Ishikawa (cell line): ENCODE data around the gene B3GALNT1.

Experiments used
- CEBPB ChIP-seq: IDR thresholded peaks from 2 replicates; pipeline ENCODE4 v1.6.1; 2012
- CREB1 ChIP-seq: IDR thresholded peaks from 2 replicates; pipeline ENCODE4 v1.6.1; 2012; ENCODE audit warnings: low read depth
- EGR1 ChIP-seq: IDR thresholded peaks from 2 replicates; pipeline ENCODE4 v1.6.1; 2012
- EP300 ChIP-seq: IDR thresholded peaks from 2 replicates; pipeline ENCODE4 v1.6.1; 2012; ENCODE audit warnings: borderline replicate concordance
- FOXM1 ChIP-seq: IDR thresholded peaks from 2 replicates; pipeline ENCODE4 v1.6.1; 2012; ENCODE audit warnings: low read depth, borderline replicate concordance
- NFIC ChIP-seq: IDR thresholded peaks from 2 replicates; pipeline ENCODE4 v1.6.1; 2012
- RAD21 ChIP-seq: IDR thresholded peaks from 2 replicates; pipeline ENCODE4 v1.6.1; 2012; ENCODE audit warnings: low read depth
- TAF1 ChIP-seq: IDR thresholded peaks from 2 replicates; pipeline ENCODE4 v1.6.1; 2012; ENCODE audit warnings: low read depth, mild to moderate bottlenecking
- TCF12 ChIP-seq: IDR thresholded peaks from 2 replicates; pipeline ENCODE4 v1.6.1; 2012; ENCODE audit warnings: low read depth
- TEAD4 ChIP-seq: IDR thresholded peaks from 2 replicates; pipeline ENCODE4 v1.6.1; 2012
- YY1 ChIP-seq: IDR thresholded peaks from 2 replicates; pipeline ENCODE4 v1.6.1; 2012; ENCODE audit warnings: low read depth
- ZBTB7A ChIP-seq: IDR thresholded peaks from 2 replicates; pipeline ENCODE4 v1.6.1; 2012; ENCODE audit warnings: low read depth
- TF ChIP-seq, protein P1 (sequence below): IDR thresholded peaks from 2 replicates; pipeline ENCODE4 v1.6.1; 2012
- TF ChIP-seq, protein P2 (sequence below): IDR thresholded peaks from 2 replicates; pipeline ENCODE4 v1.6.1; 2012
- TF ChIP-seq, protein P3 (sequence below): IDR thresholded peaks from 2 replicates; pipeline ENCODE4 v1.6.1; 2012; ENCODE audit warnings: low read depth, mild to moderate bottlenecking

The B3GALNT1 gene

DNA sequence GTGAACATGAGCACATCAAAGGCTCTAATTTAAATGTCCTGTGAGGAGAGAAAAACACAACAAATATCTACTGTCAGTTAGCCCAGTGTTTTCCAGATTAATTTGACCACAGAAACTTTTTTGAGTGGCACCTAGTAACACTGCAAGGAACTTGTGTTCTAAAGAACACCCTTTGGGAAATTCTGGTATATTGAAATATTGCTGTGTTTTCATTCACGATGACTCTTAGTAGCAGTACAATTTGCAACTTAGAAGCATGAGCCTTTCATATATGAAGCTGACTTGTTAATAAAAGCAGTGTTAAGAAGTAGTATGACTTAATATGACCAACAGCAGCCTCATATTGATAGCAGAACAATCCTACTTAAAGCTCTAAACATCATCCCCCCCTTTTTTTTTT lies 32.0 kb downstream of the B3GALNT1 start:
- TF ChIP-seq, protein P1, sequence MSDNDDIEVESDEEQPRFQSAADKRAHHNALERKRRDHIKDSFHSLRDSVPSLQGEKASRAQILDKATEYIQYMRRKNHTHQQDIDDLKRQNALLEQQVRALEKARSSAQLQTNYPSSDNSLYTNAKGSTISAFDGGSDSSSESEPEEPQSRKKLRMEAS = no peak
- TF ChIP-seq, protein P2, sequence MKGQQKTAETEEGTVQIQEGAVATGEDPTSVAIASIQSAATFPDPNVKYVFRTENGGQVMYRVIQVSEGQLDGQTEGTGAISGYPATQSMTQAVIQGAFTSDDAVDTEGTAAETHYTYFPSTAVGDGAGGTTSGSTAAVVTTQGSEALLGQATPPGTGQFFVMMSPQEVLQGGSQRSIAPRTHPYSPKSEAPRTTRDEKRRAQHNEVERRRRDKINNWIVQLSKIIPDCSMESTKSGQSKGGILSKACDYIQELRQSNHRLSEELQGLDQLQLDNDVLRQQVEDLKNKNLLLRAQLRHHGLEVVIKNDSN = no peak
- no peak for TF ChIP-seq NFIC
- TF ChIP-seq, protein P3, sequence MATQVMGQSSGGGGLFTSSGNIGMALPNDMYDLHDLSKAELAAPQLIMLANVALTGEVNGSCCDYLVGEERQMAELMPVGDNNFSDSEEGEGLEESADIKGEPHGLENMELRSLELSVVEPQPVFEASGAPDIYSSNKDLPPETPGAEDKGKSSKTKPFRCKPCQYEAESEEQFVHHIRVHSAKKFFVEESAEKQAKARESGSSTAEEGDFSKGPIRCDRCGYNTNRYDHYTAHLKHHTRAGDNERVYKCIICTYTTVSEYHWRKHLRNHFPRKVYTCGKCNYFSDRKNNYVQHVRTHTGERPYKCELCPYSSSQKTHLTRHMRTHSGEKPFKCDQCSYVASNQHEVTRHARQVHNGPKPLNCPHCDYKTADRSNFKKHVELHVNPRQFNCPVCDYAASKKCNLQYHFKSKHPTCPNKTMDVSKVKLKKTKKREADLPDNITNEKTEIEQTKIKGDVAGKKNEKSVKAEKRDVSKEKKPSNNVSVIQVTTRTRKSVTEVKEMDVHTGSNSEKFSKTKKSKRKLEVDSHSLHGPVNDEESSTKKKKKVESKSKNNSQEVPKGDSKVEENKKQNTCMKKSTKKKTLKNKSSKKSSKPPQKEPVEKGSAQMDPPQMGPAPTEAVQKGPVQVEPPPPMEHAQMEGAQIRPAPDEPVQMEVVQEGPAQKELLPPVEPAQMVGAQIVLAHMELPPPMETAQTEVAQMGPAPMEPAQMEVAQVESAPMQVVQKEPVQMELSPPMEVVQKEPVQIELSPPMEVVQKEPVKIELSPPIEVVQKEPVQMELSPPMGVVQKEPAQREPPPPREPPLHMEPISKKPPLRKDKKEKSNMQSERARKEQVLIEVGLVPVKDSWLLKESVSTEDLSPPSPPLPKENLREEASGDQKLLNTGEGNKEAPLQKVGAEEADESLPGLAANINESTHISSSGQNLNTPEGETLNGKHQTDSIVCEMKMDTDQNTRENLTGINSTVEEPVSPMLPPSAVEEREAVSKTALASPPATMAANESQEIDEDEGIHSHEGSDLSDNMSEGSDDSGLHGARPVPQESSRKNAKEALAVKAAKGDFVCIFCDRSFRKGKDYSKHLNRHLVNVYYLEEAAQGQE = no peak
- no peak for TF ChIP-seq EGR1
- no peak for TF ChIP-seq FOXM1
- TF ChIP-seq CREB1 = no peak
- TF ChIP-seq TAF1 = no peak
- TF ChIP-seq ZBTB7A = no peak
- no peak for TF ChIP-seq TCF12
- no peak for TF ChIP-seq EP300
- TF ChIP-seq YY1 = no peak
- TF ChIP-seq TEAD4 = no peak

DNA sequence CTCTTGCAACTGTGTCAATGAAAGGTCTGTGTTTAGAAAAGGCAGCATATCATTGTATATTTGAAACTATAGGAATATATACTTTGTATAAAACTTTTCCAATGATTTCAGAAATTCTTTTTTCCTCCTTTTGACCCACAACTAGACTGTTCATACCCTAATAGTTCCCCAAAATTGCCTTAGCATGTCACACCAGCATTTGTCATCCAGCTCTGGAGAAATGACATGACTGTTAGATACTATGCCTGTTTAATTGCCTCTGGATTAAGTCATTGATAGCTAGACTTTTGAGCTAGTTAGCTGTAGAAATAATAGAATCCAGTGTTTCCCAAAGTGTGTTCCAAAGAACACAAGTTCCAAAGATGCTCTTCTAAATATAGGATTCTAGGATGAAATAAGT lies 32.4 kb downstream of the B3GALNT1 start:
- TF ChIP-seq CREB1 (no peak), TCF12 (no peak), RAD21 (no peak), YY1 (no peak), CEBPB (no peak)
- TF ChIP-seq, protein P3 = no peak

DNA sequence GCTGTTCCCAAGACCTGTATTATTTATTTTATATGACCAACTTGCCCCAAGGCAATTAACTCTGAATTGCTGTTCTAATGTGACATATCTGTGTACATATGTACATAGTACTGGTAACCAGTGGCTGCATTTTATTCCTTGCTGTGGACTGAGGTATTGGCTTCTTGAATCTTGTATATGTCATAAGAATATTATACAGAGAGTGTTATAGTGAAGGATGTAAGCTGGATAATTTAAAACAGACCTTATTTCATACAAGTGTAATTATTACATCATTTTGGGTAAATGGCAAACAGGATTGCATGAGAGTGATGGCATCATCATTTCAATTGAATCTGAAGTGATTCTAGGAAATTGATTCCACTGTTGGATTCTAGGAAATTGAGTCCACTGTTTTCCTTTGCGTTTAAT lies 32.9 kb downstream of the B3GALNT1 start:
- TF ChIP-seq RAD21 = no peak
- TF ChIP-seq YY1 = no peak
- no peak for TF ChIP-seq ZBTB7A
- TF ChIP-seq TCF12 = no peak
- TF ChIP-seq NFIC = no peak
- TF ChIP-seq CREB1 = no peak
- TF ChIP-seq FOXM1 = no peak
- no peak for TF ChIP-seq EP300
- no peak for TF ChIP-seq TAF1
- TF ChIP-seq, protein P1 = no peak
- TF ChIP-seq TEAD4 = no peak
- TF ChIP-seq, protein P3 = no peak

DNA sequence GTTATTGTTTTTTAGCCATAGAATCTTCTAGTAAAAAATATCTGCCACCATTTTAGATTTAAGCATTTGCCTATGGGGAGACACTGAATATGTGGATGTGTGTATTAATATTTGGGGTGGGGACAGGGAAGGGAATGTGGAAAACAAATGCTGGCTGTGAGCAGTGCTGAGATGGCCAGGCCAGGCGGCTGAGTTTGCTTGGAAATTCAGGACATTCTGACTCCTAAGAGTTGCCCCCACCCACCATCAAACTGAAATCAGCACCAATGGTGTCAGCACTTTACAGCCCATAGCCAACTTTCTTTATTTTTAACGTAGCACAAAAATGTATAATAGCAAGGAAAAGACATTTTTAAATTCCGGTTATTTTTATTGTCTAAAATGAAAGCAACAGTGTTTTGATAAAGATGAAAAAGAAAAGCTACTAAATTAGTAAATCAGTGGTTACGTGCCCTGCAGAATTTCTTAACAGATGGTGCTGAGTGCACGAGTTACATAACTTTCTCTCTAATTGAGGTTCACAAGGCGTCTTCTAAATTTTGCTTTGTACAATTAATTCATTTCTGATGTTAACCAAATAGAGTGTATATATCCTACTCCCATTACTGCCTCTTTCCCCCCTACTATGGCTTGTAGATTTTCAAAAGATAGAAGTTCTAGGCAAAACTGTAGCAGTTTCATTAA lies 34.0 kb downstream of the B3GALNT1 start:
- no peak for TF ChIP-seq RAD21
- TF ChIP-seq, protein P2 = no peak
- TF ChIP-seq, protein P3 = no peak
- TF ChIP-seq CEBPB = no peak
- TF ChIP-seq, protein P1 = no peak
- TF ChIP-seq NFIC = no peak
- TF ChIP-seq YY1 = no peak
- no peak for TF ChIP-seq CREB1
- TF ChIP-seq ZBTB7A = no peak
- no peak for TF ChIP-seq TAF1
